ENCODE data around the gene FRAS1.

FRAS1 gene

DNA sequence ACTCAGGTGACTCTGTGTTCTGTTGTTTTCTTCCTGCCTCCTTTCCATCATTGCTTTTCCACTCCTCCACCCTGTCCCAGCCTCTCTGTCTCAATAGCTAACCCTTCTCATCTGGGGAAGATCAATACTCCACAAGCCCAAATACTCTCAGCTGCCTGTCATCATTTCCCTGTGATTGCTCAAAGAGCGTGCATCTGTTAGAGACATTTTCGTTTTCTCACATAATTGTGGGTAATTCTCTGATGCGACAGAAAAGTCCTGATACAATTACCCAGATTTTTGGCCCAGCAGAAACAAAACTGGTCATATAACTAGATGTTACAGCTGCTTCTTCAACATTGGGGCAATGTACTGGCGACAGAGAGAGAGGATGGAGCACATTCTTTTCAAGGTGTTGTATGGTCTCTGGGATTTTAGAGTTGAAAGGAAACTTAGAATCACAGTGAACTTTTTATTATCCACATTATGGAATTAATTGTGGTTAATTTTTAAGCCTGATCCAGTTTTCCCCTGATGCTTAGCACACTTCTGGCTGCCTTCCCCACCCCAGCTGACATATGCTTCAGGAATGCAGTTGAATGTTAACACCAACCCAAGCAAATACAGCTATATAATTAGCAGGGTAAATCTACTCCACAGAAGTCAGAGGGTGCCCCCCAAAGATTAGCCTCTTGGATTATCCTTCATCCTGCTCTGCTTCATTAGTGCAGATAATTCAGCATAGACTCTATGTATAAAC, 323.0 kb downstream of the FRAS1 start:
- no peak for DNase-seq

DNA sequence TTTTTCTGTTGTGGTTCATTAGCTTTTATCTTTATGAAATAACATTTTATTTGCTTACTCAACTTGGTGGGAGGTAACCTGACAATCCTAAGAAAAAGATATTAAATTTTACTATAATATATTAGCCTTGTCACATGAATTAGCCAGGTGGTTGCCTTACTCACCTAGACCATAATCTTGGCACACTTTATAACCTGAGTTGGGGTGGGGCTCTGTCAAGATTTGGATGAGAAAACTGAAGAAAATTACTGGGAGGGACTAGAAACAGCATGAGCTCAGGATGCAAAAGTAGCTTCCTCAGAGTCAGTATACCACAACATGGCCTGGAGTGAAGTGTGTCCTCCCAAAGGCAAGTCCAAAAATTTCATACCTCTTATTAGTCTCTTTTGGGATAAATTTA, 329.6 kb downstream of the FRAS1 start:
- DNase-seq: no peak

DNA sequence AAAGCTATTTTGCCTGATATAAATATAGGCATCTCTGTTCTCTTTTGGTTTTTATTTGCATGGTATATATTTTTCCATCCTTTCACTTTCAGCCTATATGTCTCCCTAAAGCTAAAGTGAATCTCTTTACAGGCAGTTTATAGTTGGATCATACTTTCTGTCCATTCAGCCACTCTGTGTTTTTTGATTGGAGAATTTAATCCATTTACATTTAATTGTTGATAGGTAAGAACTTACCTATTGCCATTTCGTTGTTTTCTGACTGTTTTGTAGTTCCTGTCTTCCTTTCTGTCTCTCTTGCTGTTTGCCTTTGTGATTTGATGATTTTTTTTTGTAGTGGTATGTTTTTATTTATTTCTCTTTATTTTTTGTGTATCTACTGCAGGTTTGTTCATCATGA, 338.5 kb downstream of the FRAS1 start:
- DNase-seq: no peak

DNA sequence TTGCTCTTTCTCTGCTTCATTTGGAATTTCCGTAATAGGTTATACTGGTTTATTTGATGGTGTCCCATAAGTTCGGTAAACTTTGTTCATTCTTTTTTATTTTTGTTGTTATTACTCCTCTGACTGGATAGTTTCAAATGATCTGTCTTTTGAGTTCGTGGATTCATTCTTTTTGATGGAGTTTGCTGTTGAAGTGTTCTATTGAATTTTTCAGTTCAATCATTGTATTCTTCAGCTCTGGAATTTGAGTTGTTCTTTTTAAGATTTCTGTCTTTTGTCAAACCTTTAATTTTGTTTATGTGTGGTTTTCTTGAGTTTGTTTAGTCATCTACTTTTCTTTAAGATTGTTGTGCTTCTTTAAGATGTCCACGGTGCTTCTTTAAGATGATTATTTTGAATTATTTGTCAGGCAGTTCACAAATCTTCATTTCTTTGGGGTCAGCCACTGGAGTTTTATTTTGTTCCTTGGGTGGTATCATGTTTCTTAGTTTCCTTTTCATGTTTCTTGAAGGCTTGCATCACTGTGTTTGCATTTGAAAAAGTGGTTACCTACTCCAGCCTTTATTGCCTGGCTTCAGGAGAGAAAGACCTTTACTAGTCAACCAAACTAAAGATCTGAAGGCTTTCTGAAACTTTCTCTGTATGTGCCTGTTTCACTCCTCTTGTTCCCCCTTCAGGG, 339.6 kb downstream of the FRAS1 start:
- no peak for DNase-seq

DNA sequence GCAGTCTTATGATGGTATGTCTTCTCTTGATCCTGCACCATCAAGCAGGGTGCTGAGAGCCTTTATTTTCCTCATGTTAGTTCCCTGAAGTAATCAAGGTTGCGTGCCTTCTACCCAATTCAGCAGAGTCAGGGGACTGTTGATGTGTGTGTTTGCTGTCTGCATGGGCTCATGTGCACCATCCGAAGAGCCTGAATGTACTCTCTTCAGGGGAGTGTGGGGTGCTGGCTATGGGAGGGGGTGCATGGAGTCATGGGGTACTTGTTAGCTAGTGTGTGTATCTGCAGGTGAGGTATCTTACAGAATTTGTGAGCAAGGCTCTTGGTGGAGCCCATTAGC, 340.1 kb downstream of the FRAS1 start:
- DNase-seq: no peak

DNA sequence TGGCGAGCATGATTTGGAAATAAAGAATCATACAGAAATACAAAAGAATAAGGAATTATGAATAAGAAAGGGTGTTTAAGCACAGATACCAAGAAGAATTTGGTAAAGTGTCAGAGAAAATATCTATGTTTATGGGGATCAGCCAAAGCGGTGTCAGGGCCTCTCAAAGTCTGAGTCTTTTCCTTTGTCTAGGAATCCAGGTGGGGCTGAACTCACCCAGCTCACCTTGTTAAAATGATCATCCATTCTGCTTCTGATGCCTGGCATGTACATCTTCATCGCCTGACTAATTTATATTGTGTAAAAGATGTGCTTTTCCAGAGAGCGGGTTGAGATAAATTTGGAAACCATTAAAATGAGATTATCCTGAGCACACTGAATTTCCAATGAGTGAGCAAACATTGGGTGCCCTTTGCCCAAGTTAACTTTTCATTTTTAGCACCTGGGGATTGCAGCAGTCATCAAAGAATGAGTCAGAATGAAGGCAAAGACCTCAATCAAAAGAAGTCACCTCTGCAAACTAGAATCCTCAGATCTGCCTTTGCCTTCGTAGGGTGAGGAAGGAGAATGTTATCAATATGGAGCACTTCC, 352.6 kb downstream of the FRAS1 start:
- no peak for DNase-seq

DNA sequence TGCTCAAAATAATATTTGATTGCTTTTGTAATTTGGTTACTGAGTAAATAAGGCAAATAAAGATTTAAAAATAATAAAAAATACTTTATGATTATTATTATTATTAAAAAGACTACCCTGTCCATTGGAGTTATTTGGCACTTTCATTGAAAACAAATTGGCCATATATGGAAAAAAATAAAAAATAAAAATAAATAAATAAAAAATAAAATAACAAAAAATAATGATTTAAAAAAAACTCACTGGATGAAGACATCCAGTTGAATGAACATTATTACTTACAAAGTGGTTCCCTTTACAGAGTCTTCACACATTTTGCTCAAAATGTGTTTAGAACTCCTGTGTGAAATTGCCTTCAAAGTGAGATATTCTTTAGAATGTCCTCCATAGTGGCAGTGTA, 353.1 kb downstream of the FRAS1 start:
- DNase-seq: no peak

DNA sequence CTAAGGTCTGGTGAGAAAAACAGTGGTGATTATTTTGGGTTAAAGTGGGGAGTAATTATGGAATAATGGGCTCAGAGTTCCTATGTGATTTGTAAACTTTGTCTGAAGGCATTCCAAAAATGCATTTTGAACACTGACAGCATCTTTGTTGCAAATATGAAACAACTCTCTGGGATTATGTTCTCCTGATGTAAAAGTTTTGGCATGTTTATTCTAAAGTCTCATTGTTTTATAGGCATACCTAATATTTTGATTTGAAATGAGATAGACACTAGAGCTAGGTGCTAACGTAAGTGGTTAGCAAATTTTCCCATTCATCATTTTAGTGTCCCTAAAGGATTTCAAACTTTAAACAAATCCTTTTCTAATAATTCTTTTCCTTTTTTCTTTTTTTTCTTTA, 353.6 kb downstream of the FRAS1 start:
- no peak for DNase-seq

DNA sequence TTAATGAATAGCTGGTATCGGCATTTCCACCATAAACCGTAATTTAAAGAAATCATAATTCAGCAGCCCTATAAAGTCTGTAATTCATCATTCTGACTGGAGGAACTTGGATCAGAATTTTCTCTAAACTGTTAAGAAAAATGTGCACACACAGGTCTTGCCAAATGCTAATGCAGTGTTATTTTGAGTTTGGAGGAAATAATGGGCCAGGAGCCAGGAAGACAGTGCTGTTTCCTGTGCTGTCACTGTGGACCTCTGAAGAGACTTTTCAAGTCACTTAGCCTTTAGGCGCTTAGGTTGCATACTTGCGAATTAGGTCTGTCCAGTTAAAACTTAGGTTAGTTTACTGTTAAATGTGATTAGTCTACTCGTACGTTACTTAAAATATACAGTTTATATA, 357.0 kb downstream of the FRAS1 start:
- no peak for DNase-seq

DNA sequence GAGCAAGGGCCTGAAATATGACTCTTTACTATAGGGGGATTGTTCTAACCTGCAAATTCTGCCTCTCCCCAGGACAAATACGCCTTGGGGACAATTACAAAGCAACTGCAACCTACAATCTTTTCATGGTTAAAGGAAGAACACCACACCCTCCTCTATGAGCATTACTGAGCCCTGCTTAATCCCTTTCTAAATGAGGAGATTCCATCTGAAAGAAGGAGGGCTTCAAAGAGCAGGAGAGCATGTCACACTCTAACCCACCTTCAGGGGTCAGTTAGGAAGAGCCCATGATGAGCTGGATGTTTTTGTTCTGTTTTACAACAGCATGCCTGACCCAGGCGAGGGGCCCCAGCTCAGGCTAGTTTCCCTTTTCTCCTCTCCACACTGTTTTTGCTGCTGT, 360.5 kb downstream of the FRAS1 start:
- no peak for DNase-seq

DNA sequence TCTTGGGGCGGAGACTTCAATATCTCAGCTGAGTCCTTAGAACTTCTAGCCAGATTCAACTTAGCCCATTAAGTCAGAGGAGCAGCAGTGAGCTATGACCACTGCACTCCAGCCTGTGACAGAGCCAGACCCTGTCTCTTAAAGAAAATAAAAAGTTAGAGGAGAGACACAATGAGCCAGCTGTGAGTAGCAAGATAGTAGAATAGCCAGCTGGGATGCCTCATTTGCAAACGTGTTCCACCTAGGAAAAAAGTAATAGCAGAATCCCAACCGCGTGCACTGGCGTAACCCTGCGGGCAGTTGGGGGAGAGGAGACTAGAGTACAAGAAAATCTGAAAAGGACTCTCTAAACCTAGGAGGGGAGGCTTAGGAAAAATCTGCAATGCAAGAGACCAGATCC, 361.3 kb downstream of the FRAS1 start:
- no peak for DNase-seq

DNA sequence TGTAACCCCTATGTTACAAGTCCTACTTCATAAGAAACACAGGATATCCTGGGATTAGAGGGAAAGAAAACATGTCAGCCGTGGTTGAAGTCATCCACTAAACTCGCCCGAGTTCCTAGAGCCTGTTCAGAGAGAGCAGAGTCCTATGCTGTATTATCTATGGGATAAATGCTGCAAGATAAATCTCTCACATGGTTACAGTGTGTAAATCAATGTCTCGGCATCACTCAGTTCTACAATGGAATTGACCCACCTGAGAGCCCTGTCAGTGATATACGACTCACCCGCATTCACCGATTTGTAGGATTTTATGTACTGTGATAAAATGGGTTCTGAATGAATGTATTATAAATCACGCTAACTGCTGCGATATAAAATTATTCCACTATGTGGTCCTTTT, 366.7 kb downstream of the FRAS1 start:
- DNase-seq: no peak

DNA sequence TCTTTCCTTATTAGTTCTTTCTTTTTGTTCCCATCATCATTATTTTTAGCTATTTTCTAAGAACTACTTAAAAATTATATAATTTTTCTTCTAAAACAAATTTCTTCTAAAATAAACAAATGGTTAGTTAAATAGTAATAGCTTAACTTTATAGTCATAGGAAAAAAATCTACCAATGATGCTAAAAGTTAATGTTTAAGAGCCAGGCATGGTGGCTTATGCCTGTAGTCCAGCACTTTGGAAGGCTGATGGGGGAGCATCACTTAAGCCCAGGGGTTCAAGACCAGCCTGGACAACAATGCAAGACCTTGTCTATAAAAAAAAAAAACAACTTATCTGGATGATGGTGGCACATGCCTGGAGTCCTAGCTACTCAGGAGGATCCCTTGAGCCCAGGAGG, 367.3 kb downstream of the FRAS1 start:
- DNase-seq: no peak

DNA sequence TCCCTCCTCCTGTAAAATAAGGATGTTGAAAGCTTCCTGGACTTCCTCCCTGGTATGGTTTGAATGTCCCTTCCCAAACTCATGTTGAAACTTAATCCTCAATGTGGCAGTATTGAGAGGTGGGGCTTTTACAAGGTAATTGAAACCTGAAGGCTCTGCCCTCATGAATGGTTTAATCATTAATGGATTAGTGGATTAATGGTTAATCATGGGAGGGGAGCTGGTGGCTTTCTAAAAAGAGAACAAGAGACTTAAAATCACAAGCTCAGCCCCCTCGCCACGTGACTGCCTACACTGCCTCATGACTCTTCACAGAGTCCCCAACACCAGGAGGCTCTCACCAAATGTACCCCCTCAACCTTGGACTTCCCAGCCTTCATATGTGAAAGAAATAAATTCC, 369.8 kb downstream of the FRAS1 start:
- no peak for DNase-seq

DNA sequence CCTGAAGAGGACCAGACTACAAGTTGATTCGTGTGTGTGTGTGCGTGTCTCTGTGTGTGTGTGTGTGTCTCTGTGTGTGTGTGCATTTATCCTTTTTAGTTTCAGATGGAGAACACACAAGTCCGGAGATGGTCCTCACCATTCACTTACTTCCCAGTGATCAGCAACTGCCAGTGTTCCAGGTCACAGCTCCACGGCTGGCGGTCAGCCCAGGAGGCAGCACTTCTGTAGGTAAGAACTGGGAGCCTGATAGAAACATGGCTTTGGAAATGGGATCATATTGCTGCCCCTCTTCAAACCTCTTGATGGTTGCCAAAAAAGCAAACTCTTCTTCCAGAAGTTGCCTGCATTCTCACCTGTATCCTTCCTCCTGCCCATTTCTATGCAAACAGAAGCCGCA, 371.9 kb downstream of the FRAS1 start:
- no peak for DNase-seq

DNA sequence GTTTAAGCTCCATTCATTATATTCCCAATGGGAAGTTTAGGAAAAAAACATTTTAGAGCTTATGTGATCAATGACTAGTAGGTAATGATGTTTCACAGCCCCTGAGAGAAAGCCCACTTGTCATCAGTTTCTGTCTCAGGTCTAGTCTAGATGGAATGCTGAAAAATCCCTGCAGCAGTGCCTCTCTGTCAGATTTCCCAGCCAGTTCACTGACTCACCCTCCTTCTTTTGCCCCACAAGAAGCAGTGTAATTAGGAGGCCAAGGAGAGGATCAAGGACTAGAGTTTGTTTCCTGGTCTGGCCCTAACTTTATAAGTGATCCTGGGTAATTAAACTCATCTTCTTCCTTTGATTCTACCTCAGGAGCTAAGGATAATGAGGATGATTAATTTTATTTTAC, 375.8 kb downstream of the FRAS1 start:
- DNase-seq: no peak

DNA sequence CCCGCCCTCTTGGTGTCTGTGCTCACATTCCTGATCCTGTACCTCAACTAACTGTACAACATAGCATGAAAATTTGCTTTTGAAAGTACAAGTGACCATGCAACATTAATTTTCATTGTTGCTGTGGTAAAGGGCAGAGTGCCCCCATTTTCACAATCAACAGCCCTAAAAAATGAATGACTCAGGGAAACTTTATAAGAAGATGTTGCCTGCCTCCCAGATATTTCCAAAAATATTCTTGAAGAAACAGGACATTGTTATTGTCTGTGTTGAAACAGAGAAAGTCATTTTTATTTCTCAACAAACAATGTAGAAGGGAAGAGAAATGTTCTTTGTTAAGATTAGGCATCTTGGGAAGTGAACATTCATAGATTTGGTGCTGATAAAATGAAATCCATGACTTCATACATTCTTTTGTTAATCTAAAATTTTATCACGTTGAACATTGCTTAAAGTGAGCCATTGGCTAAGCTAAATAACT, 380.5 kb downstream of the FRAS1 start:
- DNase-seq: no peak

DNA sequence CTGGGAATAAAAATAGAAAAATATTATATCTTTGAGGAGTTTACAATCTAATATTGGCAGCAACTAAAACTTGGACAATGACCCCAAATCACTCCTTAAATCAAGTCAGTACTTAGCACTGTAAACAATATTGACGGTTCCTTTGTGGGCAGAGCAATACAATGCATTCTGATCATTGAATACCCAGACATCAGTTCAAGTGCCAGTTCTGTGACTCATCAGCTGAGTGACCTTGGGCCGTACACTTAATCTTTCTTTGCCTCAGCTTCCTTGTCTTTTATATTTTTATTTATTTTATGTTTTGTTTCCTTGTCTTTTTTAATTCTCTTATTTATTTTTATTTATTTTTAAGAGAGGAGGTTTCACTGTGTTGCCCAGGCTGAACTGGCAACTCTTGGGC, 382.2 kb downstream of the FRAS1 start:
- DNase-seq: no peak

DNA sequence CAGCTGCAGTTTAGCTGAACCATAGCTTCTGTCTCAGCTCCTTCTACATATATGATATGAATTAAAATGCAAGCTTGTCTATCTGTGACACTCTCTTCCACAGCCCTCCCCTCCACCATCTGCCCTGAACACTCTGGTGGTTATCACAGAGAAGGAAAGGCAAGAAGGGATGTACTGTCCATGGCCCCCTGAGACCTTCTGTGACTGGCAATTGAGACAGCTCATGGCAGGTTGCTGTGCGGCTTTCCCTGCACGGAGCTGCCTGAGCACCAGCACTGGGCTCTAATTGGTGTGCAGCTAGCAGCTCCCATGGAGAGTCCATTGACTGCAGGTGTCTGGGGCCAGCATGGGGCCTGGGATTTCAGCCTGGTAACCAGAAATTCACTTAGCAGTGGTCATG, 384.6 kb downstream of the FRAS1 start:
- no peak for DNase-seq

DNA sequence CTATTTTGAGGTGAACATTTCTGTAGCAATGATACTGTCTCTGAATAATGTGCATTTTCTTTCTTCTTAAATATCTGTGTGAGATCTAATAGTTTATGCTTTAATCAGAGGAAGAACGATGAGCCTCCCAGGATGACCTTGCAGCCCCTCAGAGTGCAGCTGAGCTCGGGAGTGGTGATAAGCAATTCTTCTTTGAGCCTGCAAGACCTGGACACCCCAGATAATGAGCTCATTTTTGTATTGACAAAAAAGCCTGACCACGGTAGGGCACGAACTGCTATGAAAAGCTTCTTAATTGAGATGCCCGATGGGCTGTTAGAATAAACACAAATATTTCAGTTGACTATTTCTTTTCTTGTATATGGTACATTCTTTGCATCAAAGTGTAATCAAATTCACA, 389.5 kb downstream of the FRAS1 start:
- DNase-seq: no peak

DNA sequence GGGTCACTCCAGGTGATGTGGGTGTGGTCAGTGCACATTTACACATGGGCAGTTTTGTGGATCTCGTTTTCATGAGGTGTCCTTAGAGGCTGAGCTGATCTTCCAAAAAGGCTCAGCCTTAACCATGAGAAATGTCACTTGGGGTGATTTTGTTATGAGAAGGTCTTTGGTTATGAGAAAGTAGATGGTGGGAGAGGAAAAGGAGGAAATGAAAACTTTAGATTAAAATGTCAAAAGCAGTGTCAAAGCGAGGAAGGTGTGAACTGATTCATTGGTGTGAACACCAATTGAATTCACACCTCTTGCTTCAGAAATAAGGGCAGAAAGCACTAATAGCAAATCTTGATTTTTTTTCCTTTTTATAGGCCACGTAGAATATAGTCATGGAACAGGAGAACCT, 394.3 kb downstream of the FRAS1 start:
- no peak for DNase-seq

DNA sequence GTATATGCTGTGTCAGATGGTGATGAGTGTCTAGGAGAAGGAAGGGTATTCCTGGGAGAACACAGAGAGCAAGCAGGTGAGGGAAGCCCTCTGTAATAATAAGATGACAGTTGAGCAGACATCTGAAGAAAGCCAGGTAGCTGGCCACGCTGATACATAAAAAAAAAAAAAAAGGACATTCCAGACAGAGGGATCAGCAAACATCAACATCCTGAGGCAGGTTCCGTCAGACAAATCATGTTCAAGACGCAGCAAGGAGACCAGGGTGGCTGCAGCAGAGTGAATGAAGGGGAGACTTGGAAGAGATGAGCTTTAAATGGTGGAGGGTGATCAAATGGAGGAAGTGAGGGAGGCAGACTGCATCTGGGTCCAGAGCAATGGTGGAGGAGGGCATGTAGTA, 396.9 kb downstream of the FRAS1 start:
- DNase-seq: no peak

DNA sequence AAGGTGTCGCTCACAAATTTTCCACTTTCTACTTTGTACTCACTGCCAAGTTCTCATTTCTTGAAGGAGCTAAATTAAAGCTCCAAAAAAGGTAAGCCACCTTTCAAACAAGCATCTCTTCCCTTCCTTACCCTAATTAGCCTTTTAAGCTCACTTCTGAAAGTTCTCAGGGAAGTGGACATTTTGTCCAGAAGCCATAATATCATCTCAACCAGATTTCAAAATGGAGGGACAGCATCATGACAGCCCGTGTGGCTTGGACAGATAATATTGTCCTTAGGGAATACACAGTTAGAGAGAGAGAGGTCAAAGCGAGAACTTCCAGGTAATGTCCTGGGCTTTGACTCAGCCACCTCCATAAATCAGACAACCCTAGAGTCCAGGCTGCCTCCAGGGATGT, 400.6 kb downstream of the FRAS1 start:
- DNase-seq: no peak

DNA sequence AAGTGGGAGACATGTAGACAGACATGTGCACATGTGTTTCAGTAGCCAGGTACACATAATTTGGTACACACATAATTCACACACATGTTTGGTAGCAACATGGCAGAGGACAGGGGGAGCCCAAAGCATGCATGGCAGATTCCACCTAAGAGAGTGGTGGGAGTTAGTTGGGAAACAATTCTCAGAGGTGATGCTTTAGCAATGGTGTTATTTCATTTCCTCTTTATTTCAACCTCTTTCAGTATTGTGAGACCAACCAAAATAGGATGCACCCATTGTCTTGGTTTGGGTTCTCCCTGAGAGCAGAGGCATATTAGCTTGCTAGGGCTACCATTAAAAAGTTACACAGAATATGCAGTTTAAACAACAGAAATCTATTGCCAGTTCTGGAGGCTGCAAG, 402.2 kb downstream of the FRAS1 start:
- DNase-seq: no peak

DNA sequence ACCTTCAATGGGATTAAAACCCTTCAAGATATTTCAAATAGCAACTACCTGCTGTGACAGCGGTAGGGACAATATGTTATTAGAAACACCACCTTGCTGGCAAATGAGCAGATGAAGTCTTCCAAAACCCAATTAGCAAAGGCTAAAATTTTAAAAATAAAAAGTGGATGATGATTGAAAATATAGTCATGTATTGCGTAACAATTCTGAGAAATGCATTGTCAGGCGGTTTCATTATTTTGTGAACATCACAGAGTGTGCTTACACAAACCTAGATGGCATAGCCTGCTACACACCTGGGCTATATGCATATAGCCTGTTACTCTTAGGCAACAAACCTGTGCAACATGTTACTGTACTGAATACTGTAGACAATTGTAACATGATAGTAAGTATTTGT, 403.2 kb downstream of the FRAS1 start:
- DNase-seq: no peak

All from T-helper 2 cell (primary cell).